Spinal cord (tissue), 10 donors: ENCODE measurements around the gene ATP2B2. TPM values are rescaled to one million over a fixed set of nuclear protein-coding genes. Genes with fewer than 3 reads are reported as not detected.

Experiments
- DNase-seq, 6 donors: peaks; one replicate each; pipeline versions ENCODE4 v3.0.0 to v3.0.0-alpha.2; 2013 to 2015; ENCODE audit warnings: low spot score in 6 of 6, low read depth in 4 of 6
- H3K27ac ChIP-seq: one replicate; pipeline ENCODE4 v1.5.1; 2013; ENCODE audit warnings: low read depth, low read length, control low read depth
- H3K27me3 ChIP-seq: one replicate; pipeline ENCODE4 v1.6.1; 2013; ENCODE audit warnings: low read length; ENCODE audit not compliant: control insufficient read depth, insufficient read depth
- H3K36me3 ChIP-seq: one replicate; pipeline ENCODE4 v1.6.1; 2013; ENCODE audit warnings: low read length; ENCODE audit not compliant: control insufficient read depth, insufficient read depth
- H3K4me1 ChIP-seq: one replicate; pipeline ENCODE4 v1.6.1; 2013; ENCODE audit warnings: low read length; ENCODE audit not compliant: control insufficient read depth, insufficient read depth
- H3K4me3 ChIP-seq: one replicate; pipeline ENCODE4 v1.5.1; 2013; ENCODE audit warnings: low read depth, low read length, control low read depth
- H3K9me3 ChIP-seq: one replicate; pipeline ENCODE4 v1.6.1; 2013; ENCODE audit warnings: low read length; ENCODE audit not compliant: control insufficient read depth, insufficient read depth
- WGBS: methylation state at CpG from one replicate; pipeline ENCODE4 v1.1.5; 2013; ENCODE audit warnings: missing lambda C conversion rate; ENCODE audit not compliant: insufficient coverage; 5-methylcytosine and 5-hydroxymethylcytosine counted together
- polyA plus RNA-seq, 2 donors: library from polyadenylated mRNA; unstranded; fragments of 120-200 nt; gene quantifications; one replicate each; pipeline ENCODE4 v1.2.1, GENCODE V29; 2013; ENCODE audit not compliant: insufficient read length in 2 of 2
- total RNA-seq, 2 donors: library from RNA; depleted of rRNA in 1 of 2; stranded (reverse); fragments of 120-200 nt in 1 of 2; fragments of >200 nt in 1 of 2; gene quantifications; one replicate each; pipeline versions ENCODE4 v1.2.3 to v1.2.4, GENCODE V29; 2013 to 2014
- donor health status: healthy.

ATP2B2 gene
- total and polyA plus RNA-seq, 4 donors, result 25.2 to 94.5 (median 80.4) TPM

- Histone ChIP-seq H3K36me3 (peaks cover 53% of the 10 kb centered on the region), H3K27ac (no peak overlapping the region), H3K9me3 (no peaks in the 10 kb centered on the region), H3K4me3 (no peak overlapping the region), H3K4me1 (peaks cover 8% of the 10 kb centered on the region), H3K27me3 (no peaks in the 10 kb centered on the region)
- no peak for DNase-seq
- WGBS, result 59% methylated on average over 3 of the region's 6 CpGs
Observed at GRCh38 chr3:10447527-10448260, 57.7 kb downstream of the ATP2B2 start.

- H3K4me1 ChIP-seq, result peaks cover 8% of the 10 kb centered on the region
- no peak overlapping the region for H3K4me3 ChIP-seq
- no peaks in the 10 kb centered on the region for H3K9me3 ChIP-seq
- no peak overlapping the region for H3K27ac ChIP-seq
- no peaks in the 10 kb centered on the region for H3K27me3 ChIP-seq
- H3K36me3 ChIP-seq, result peaks cover 53% of the 10 kb centered on the region
- 93% methylated on average over 2 of the region's 5 CpGs for WGBS
- DNase-seq, result no peak
Observed at GRCh38 chr3:10447110-10447509, 58.3 kb downstream of the ATP2B2 start.

- WGBS, result 55% methylated on average over 8 of the region's 9 CpGs
- Histone ChIP-seq H3K27ac (no peak overlapping the region), H3K4me3 (no peak overlapping the region), H3K9me3 (no peaks in the 10 kb centered on the region), H3K36me3 (peaks cover 52% of the 10 kb centered on the region), H3K27me3 (no peaks in the 10 kb centered on the region), H3K4me1 (peaks cover 8% of the 10 kb centered on the region)
- no peak for DNase-seq
Observed at GRCh38 chr3:10445561-10446175, 59.7 kb downstream of the ATP2B2 start.

- H3K4me3 ChIP-seq, result no peak overlapping the region
- no peak for DNase-seq
- no peak overlapping the region for H3K27ac ChIP-seq
- peaks cover 8% of the 10 kb centered on the region for H3K4me1 ChIP-seq
- peaks cover 43% of the 10 kb centered on the region for H3K36me3 ChIP-seq
- H3K27me3 ChIP-seq, result no peaks in the 10 kb centered on the region
- WGBS, result 81% methylated on average over 5 of the region's 10 CpGs
- H3K9me3 ChIP-seq, result no peaks in the 10 kb centered on the region
Observed at GRCh38 chr3:10444511-10444910, 60.9 kb downstream of the ATP2B2 start.

GRCh38 chr3:10444110-10444429 is 61.3 kb downstream of the ATP2B2 start:
- no peak for DNase-seq
- WGBS, result 90% methylated on average over 10 of the region's 10 CpGs
- H3K27me3 ChIP-seq, result no peaks in the 10 kb centered on the region

GRCh38 chr3:10443272-10444109 is 61.9 kb downstream of the ATP2B2 start:
- no peak overlapping the region for H3K27ac ChIP-seq
- peaks cover 38% of the 10 kb centered on the region for H3K36me3 ChIP-seq
- no peaks in the 10 kb centered on the region for H3K9me3 ChIP-seq
- no peaks in the 10 kb centered on the region for H3K27me3 ChIP-seq
- WGBS, result 88% methylated on average over 14 of the region's 15 CpGs
- DNase-seq, result no peak
- no peak overlapping the region for H3K4me3 ChIP-seq
- peaks cover 14% of the 10 kb centered on the region for H3K4me1 ChIP-seq

More at GRCh38 chr3:10444110-10444429, 61.3 kb downstream of the ATP2B2 start:
- H3K4me3 ChIP-seq, result no peak overlapping the region
- peaks cover 39% of the 10 kb centered on the region for H3K36me3 ChIP-seq
- H3K9me3 ChIP-seq, result no peaks in the 10 kb centered on the region
- H3K4me1 ChIP-seq, result peaks cover 8% of the 10 kb centered on the region
- H3K27ac ChIP-seq, result no peak overlapping the region

GRCh38 chr3:10442151-10442795 is 63.1 kb downstream of the ATP2B2 start:
- 74% methylated on average over 5 of the region's 10 CpGs for WGBS
- Histone ChIP-seq H3K27ac (no peak overlapping the region), H3K9me3 (no peaks in the 10 kb centered on the region), H3K36me3 (peaks cover 36% of the 10 kb centered on the region), H3K4me1 (peaks cover 17% of the 10 kb centered on the region), H3K4me3 (no peak overlapping the region), H3K27me3 (no peaks in the 10 kb centered on the region)
- no peak for DNase-seq

GRCh38 chr3:10440684-10441083 is 64.7 kb downstream of the ATP2B2 start:
- WGBS, result 79% methylated on average over 2 of the region's 5 CpGs
- peaks cover 15% of the 10 kb centered on the region for H3K4me1 ChIP-seq
- H3K4me3 ChIP-seq, result no peak overlapping the region
- no peaks in the 10 kb centered on the region for H3K27me3 ChIP-seq
- DNase-seq, result no peak
- no peak overlapping the region for H3K27ac ChIP-seq
- peaks cover 25% of the 10 kb centered on the region for H3K36me3 ChIP-seq
- no peaks in the 10 kb centered on the region for H3K9me3 ChIP-seq

- Histone ChIP-seq H3K36me3 (peaks cover 22% of the 10 kb centered on the region), H3K4me3 (no peak overlapping the region), H3K4me1 (peaks cover 12% of the 10 kb centered on the region), H3K27ac (no peak overlapping the region), H3K9me3 (no peaks in the 10 kb centered on the region), H3K27me3 (no peaks in the 10 kb centered on the region)
- no peak for DNase-seq
- 92% methylated on average over 8 of the region's 8 CpGs for WGBS
Observed at GRCh38 chr3:10438902-10439610, 66.3 kb downstream of the ATP2B2 start.
